ENCODE results near the gene ASB15. TPM values are rescaled to one million over a fixed set of nuclear protein-coding genes. Genes with fewer than 3 reads are reported as not detected.
"Not testable (repeated sequence)": the region's sequence is repeated elsewhere in the genome, so short reads cannot be mapped to it uniquely, and the experiment has no call there.

The ASB15 gene
- total RNA-seq (not detected), polyA plus RNA-seq (under 1 TPM; 0.07 to 0.15 TPM), total RNA-seq (not detected)

DNA sequence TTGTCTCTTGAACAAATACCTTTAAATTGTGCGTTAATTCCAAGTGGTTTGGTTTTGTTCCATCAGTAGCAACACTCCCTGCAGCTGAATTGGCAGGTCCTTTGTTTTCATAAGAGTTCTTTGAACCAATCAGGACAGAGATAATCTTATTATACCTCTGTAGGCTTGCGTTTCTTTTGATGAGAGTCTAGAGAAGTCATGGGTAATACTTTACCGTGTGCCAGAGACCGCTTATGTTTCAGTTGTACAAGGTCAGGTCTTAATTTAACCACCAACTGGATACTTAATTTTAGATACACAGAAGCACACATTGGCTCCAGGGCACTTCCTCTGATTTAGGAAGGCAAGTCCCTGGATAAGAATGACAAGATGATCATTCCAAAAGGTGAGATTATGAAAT lies at the start of gene ASB15:
Gene ASB15, plus strand, starts transcription at position 292 of the 400 bp plus-strand sequence. CDS start 12,682 bp downstream, outside the sequence.
- Histone ChIP-seq H3K4me1 (ENCODE audit: control insufficient read depth in 2 of 2, insufficient read depth in 2 of 2, low read length in 2 of 2) (no peaks in the 10 kb centered on the region), H3K9me3 (ENCODE audit: control insufficient read depth in 2 of 3, low read length in 3 of 3) (no peaks in the 10 kb centered on the region), H3K36me3 (ENCODE audit: control insufficient read depth in 2 of 3, insufficient read depth in 3 of 3, low read length in 3 of 3) (no peaks in the 10 kb centered on the region), H3K27me3 (ENCODE audit: control insufficient read depth in 2 of 2, insufficient read depth in 2 of 2, low read length in 2 of 2) (no peaks in the 10 kb centered on the region), H3K4me3 (ENCODE audit: low read length) (no peak within 1 kb of the TSS), H3K27ac (ENCODE audit: low read depth, low read length) (no peak within 1 kb of the TSS)
- Mint-ChIP-seq H3K4me3 (no peak within 1 kb of the TSS), H3K4me1 (no peaks in the 10 kb centered on the region), H3K27ac (no peak within 1 kb of the TSS), H3K9me3 (no peaks in the 10 kb centered on the region), H3K36me3 (no peaks in the 10 kb centered on the region), H3K27me3 (peaks cover 0 to 25% (median 12%) of the 10 kb centered on the region in 5 donors)
- ATAC-seq (no peak), DNase-seq (no peak)
- intact Hi-C loops (cut with micrococcal nuclease): no loop called here
- ChIA-PET POLR2A (no interaction called here), CTCF (no interaction called here)

DNA sequence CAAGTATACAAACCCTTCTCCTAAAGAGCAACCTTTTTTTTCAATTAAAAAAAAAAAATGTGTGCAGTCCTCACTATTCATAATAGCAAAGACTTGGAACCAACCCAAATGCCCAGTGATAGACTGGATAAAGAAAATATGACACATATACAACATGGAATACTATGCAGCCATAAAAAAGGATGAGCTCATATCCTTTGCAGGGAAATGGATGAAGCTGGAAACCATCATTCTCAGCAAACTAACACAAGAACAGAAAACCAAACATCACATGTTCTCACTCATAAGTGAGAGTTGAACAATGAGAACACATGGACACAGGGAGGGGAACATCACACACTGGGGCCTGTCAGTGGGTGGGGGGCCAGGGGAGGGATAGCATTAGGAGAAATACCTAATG lies 49.5 kb upstream of the ASB15 start:
- H3K27ac Mint-ChIP-seq, POLR2A ChIA-PET: not testable (repeated sequence)

GRCh38 chr7:123552641-123553040 lies 49.0 kb upstream of the ASB15 start:
- POLR2A ChIA-PET: no interaction called here
- Histone ChIP-seq H3K27me3 (ENCODE audit: control insufficient read depth in 2 of 2, insufficient read depth in 2 of 2, low read length in 2 of 2) (no peaks in the 10 kb centered on the region), H3K9me3 (ENCODE audit: control insufficient read depth in 2 of 3, low read length in 3 of 3) (no peaks in the 10 kb centered on the region), H3K27ac (ENCODE audit: low read depth, low read length) (no peak overlapping the region), H3K4me1 (ENCODE audit: control insufficient read depth in 2 of 2, insufficient read depth in 2 of 2, low read length in 2 of 2) (peaks cover 12 to 13% of the 10 kb centered on the region in 2 donors), H3K36me3 (ENCODE audit: control insufficient read depth in 2 of 3, insufficient read depth in 3 of 3, low read length in 3 of 3) (peaks cover 7 to 24% (median 14%) of the 10 kb centered on the region in 3 experiments), H3K4me3 (ENCODE audit: low read length) (no peak overlapping the region)
- H3K4me1 Mint-ChIP-seq: peaks cover 9 to 51% (median 41%) of the 10 kb centered on the region in 7 donors
- H3K27ac Mint-ChIP-seq: no peak overlapping the region
- no peaks in the 10 kb centered on the region for H3K27me3 Mint-ChIP-seq
- CTCF ChIA-PET: interaction anchor here (0.7 to 0.9 kb wide), 2 partner anchors 58 to 175 kb away, joined by 3 to 5 read pairs; no protein-coding TSS in a partner anchor
- H3K36me3 Mint-ChIP-seq: peaks cover 9 to 40% (median 31%) of the 10 kb centered on the region in 5 donors
- no peak overlapping the region for H3K4me3 Mint-ChIP-seq
- ATAC-seq: no peak
- intact Hi-C loops (cut with micrococcal nuclease): no loop called here
- peaks cover 0 to 2% (median 0%) of the 10 kb centered on the region in 11 donors for H3K9me3 Mint-ChIP-seq
- no peak for DNase-seq

More for the DNA sequence above, 49.5 kb upstream of the ASB15 start:
- intact Hi-C loops (cut with micrococcal nuclease); DNase-seq; H3K9me3 Mint-ChIP-seq; H3K27ac ChIP-seq (ENCODE audit: low read depth, low read length); H3K9me3 ChIP-seq (ENCODE audit: control insufficient read depth in 2 of 3, low read length in 3 of 3); H3K27me3 Mint-ChIP-seq; H3K4me3 ChIP-seq (ENCODE audit: low read length); H3K27me3 ChIP-seq (ENCODE audit: control insufficient read depth in 2 of 2, insufficient read depth in 2 of 2, low read length in 2 of 2); ATAC-seq: not testable (repeated sequence)
- peaks cover 7 to 24% (median 18%) of the 10 kb centered on the region in 3 experiments for H3K36me3 ChIP-seq (ENCODE audit: control insufficient read depth in 2 of 3, insufficient read depth in 3 of 3, low read length in 3 of 3)
- peaks cover 9 to 40% (median 34%) of the 10 kb centered on the region in 5 donors for H3K36me3 Mint-ChIP-seq
- CTCF ChIA-PET: interaction anchor here (0.7 to 0.9 kb wide), 2 partner anchors 57 to 176 kb away, joined by 3 to 5 read pairs; no protein-coding TSS in a partner anchor
- H3K4me1 ChIP-seq (ENCODE audit: control insufficient read depth in 2 of 2, insufficient read depth in 2 of 2, low read length in 2 of 2): peaks cover 12 to 13% of the 10 kb centered on the region in 2 donors
- H3K4me3 Mint-ChIP-seq: peak overlapping the region in 1 of 10 donors; percentile 20
- peaks cover 12 to 56% (median 46%) of the 10 kb centered on the region in 7 donors for H3K4me1 Mint-ChIP-seq

- H3K27me3 ChIP-seq (ENCODE audit: control insufficient read depth in 2 of 2, insufficient read depth in 2 of 2, low read length in 2 of 2): no peaks in the 10 kb centered on the region
- H3K36me3 ChIP-seq (ENCODE audit: control insufficient read depth in 2 of 3, insufficient read depth in 3 of 3, low read length in 3 of 3): peaks cover 7 to 20% (median 13%) of the 10 kb centered on the region in 3 experiments
- CTCF ChIA-PET: no interaction called here
- no peak overlapping the region for H3K4me3 ChIP-seq (ENCODE audit: low read length)
- H3K27ac Mint-ChIP-seq: peak overlapping the region in 1 of 9 donors; percentile 3
- H3K9me3 Mint-ChIP-seq: peaks cover 0 to 2% (median 0%) of the 10 kb centered on the region in 11 donors
- ATAC-seq (no peak), DNase-seq (no peak)
- POLR2A ChIA-PET: no interaction called here
- peak overlapping the region in 1 of 10 donors; percentile 29 for H3K4me3 Mint-ChIP-seq
- intact Hi-C loops (cut with micrococcal nuclease): no loop called here
- H3K27ac ChIP-seq (ENCODE audit: low read depth, low read length): no peak overlapping the region
- H3K36me3 Mint-ChIP-seq: peaks cover 8 to 38% (median 30%) of the 10 kb centered on the region in 5 donors
- H3K4me1 ChIP-seq (ENCODE audit: control insufficient read depth in 2 of 2, insufficient read depth in 2 of 2, low read length in 2 of 2): peaks cover 13% of the 10 kb centered on the region in 2 donors
- H3K27me3 Mint-ChIP-seq: no peaks in the 10 kb centered on the region
- H3K9me3 ChIP-seq (ENCODE audit: control insufficient read depth in 2 of 3, low read length in 3 of 3): no peaks in the 10 kb centered on the region
- peaks cover 8 to 47% (median 37%) of the 10 kb centered on the region in 7 donors for H3K4me1 Mint-ChIP-seq
Observed at GRCh38 chr7:123553159-123553558, 48.5 kb upstream of the ASB15 start.

GRCh38 chr7:123555484-123555883 lies 46.1 kb upstream of the ASB15 start:
- ATAC-seq (no peak), DNase-seq (no peak)
- CTCF ChIA-PET: no interaction called here
- Mint-ChIP-seq H3K4me1 (peaks cover 3 to 24% (median 17%) of the 10 kb centered on the region in 7 donors), H3K27me3 (peaks cover 0 to 2% (median 0%) of the 10 kb centered on the region in 5 donors), H3K4me3 (no peak overlapping the region), H3K36me3 (peaks cover 4 to 23% (median 18%) of the 10 kb centered on the region in 5 donors), H3K27ac (no peak overlapping the region), H3K9me3 (peaks cover 0 to 2% (median 0%) of the 10 kb centered on the region in 11 donors)
- Histone ChIP-seq H3K27ac (ENCODE audit: low read depth, low read length) (no peak overlapping the region), H3K4me3 (ENCODE audit: low read length) (no peak overlapping the region), H3K9me3 (ENCODE audit: control insufficient read depth in 2 of 3, low read length in 3 of 3) (no peaks in the 10 kb centered on the region), H3K27me3 (ENCODE audit: control insufficient read depth in 2 of 2, insufficient read depth in 2 of 2, low read length in 2 of 2) (no peaks in the 10 kb centered on the region), H3K4me1 (ENCODE audit: control insufficient read depth in 2 of 2, insufficient read depth in 2 of 2, low read length in 2 of 2) (peaks cover 13 to 15% of the 10 kb centered on the region in 2 donors), H3K36me3 (ENCODE audit: control insufficient read depth in 2 of 3, insufficient read depth in 3 of 3, low read length in 3 of 3) (peaks cover 0 to 5% (median 0%) of the 10 kb centered on the region in 3 experiments)
- intact Hi-C loops (cut with micrococcal nuclease): no loop called here
- POLR2A ChIA-PET: no interaction called here

DNA sequence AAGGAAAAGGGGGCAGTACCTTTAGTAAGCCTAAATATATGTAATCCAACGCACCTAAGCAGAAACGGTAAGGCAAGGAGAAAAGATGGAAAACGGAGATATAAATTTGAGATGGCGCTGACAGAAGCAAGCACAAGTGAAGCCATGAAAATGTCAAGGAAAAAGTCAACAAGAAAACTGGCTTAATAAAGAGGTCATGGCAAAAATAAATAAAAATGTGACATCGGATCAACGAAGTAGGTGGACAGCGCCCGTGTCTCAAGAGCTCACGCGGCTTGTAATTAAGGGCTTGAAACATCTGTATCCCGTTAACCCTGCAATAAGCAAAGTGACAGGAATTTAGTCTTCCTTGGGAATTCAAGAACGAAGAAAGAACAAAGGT lies 44.6 kb upstream of the ASB15 start:
- peaks cover 0 to 2% (median 0%) of the 10 kb centered on the region in 11 donors for H3K9me3 Mint-ChIP-seq
- H3K36me3 Mint-ChIP-seq: peaks cover 4 to 18% (median 14%) of the 10 kb centered on the region in 5 donors
- DNase-seq (no peak), ATAC-seq (no peak)
- Histone ChIP-seq H3K27ac (ENCODE audit: low read depth, low read length) (peak overlapping the region; percentile 90), H3K27me3 (ENCODE audit: control insufficient read depth in 2 of 2, insufficient read depth in 2 of 2, low read length in 2 of 2) (no peaks in the 10 kb centered on the region), H3K4me3 (ENCODE audit: low read length) (peak overlapping the region; percentile 95), H3K9me3 (ENCODE audit: control insufficient read depth in 2 of 3, low read length in 3 of 3) (no peaks in the 10 kb centered on the region), H3K36me3 (ENCODE audit: control insufficient read depth in 2 of 3, insufficient read depth in 3 of 3, low read length in 3 of 3) (peaks cover 0 to 5% (median 0%) of the 10 kb centered on the region in 3 experiments), H3K4me1 (ENCODE audit: control insufficient read depth in 2 of 2, insufficient read depth in 2 of 2, low read length in 2 of 2) (peaks cover 13 to 15% of the 10 kb centered on the region in 2 donors)
- no peak overlapping the region for H3K4me3 Mint-ChIP-seq
- peaks cover 3 to 20% (median 14%) of the 10 kb centered on the region in 7 donors for H3K4me1 Mint-ChIP-seq
- H3K27ac Mint-ChIP-seq: no peak overlapping the region
- ChIA-PET CTCF (interaction anchor here (1.2 kb wide), 1 partner anchor 63 kb away, joined by 3 read pairs; no protein-coding TSS in a partner anchor), POLR2A (interaction anchor here (1.4 to 2.6 kb wide), 3 partner anchors 17 to 189 kb away, joined by 4 to 21 read pairs (median 7); partner anchors contain the start of gene IQUB)
- intact Hi-C loops (cut with micrococcal nuclease): loop anchor here (1.0 kb wide), 4 partner anchors 22 to 1372 kb away; partner anchors contain the start of genes POT1 (in 2 of the 2), WASL (in 2 of the 2) and IQUB (in 1 of the 2)
- H3K27me3 Mint-ChIP-seq: peaks cover 0 to 6% (median 5%) of the 10 kb centered on the region in 5 donors

All from naive thymus-derived CD4-positive, alpha-beta T cell (primary cell).